GM12892 (cell line): ENCODE measurements around the gene GADD45G.

Experiments used
- POLR2A ChIP-seq: IDR thresholded peaks from 2 replicates; pipeline ENCODE4 v1.6.1; 2011; ENCODE audit warnings: low read depth, low read length, control low read depth
- POLR2AphosphoS5 ChIP-seq: IDR thresholded peaks from 2 replicates; pipeline ENCODE4 v1.6.1; 2011; ENCODE audit warnings: low read depth, low read length, control low read depth

- TF ChIP-seq POLR2A (no peak), POLR2AphosphoS5 (no peak)
These were observed 13.2 kb downstream of the GADD45G start for GRCh38 chr9:89617978-89618377.
